ENCODE data around the gene TAS1R1. TPM values are rescaled to one million over a fixed set of nuclear protein-coding genes. Genes with fewer than 3 reads are reported as not detected.

Gene TAS1R1
- total and polyA plus RNA-seq, 2 experiments from 2014 or later: not detected

- Histone ChIP-seq H3K27me3 (replicated peaks; ENCODE audit: insufficient read depth) (no peaks in the 10 kb centered on the region), H3K9me3 (ENCODE audit: low read depth) (no peaks in the 10 kb centered on the region), H3K4me3 (no peak overlapping the region), H3K36me3 (ENCODE audit: low read depth) (peaks cover 8% of the 10 kb centered on the region), H4K20me1 (ENCODE audit: insufficient read depth) (no peaks in the 10 kb centered on the region), H2AFZ (no peak overlapping the region), H3K4me2 (ENCODE audit: unreplicated experiment) (no peak overlapping the region), H3K9me2 (ENCODE audit: insufficient read depth) (no peaks in the 10 kb centered on the region), H3K27ac (no peak overlapping the region), H3K9ac (no peak overlapping the region), H3K4me1 (ENCODE audit: insufficient read depth) (no peaks in the 10 kb centered on the region), H3K79me2 (ENCODE audit: insufficient read depth) (peaks cover 90% of the 10 kb centered on the region), H3F3A (ENCODE audit: insufficient read depth) (peaks cover 30% of the 10 kb centered on the region)
- in situ Hi-C loops (cut with MboI): no loop called here
- TF ChIP-seq EZH2 (IDR thresholded peaks at IDR 0.05; ENCODE audit: insufficient read depth, poor library complexity, severe bottlenecking): no peak
- TF ChIP-seq EZH2phosphoT487 (IDR thresholded peaks at IDR 0.05; ENCODE audit: insufficient read depth, low read depth): no peak
- WGBS, 2 experiments (ENCODE audit: low coverage in 1 of 2, low lambda C conversion rate in 2 of 2, missing lambda C conversion rate in 2 of 2): 87 to 89% methylated on average over 10 of the region's 10 CpGs
- no peak for DNase-seq
Observed at GRCh38 chr1:6622396-6623152, 67.5 kb downstream of the TAS1R1 start.

- Histone ChIP-seq H3K4me1 (ENCODE audit: insufficient read depth) (no peaks in the 10 kb centered on the region), H3K79me2 (ENCODE audit: insufficient read depth) (peaks cover 90% of the 10 kb centered on the region), H3K4me3 (no peak overlapping the region), H2AFZ (no peak overlapping the region), H3K9me2 (ENCODE audit: insufficient read depth) (no peaks in the 10 kb centered on the region), H3F3A (ENCODE audit: insufficient read depth) (peaks cover 30% of the 10 kb centered on the region), H3K9me3 (ENCODE audit: low read depth) (no peaks in the 10 kb centered on the region), H3K4me2 (ENCODE audit: unreplicated experiment) (no peak overlapping the region), H3K27ac (no peak overlapping the region), H3K36me3 (ENCODE audit: low read depth) (peaks cover 8% of the 10 kb centered on the region), H3K27me3 (replicated peaks; ENCODE audit: insufficient read depth) (no peaks in the 10 kb centered on the region), H4K20me1 (ENCODE audit: insufficient read depth) (no peaks in the 10 kb centered on the region), H3K9ac (no peak overlapping the region)
- 82 to 87% methylated on average over 14 of the region's 14 CpGs for WGBS, 2 experiments (ENCODE audit: low coverage in 1 of 2, low lambda C conversion rate in 2 of 2, missing lambda C conversion rate in 2 of 2)
- TF ChIP-seq EZH2phosphoT487 (IDR thresholded peaks at IDR 0.05; ENCODE audit: insufficient read depth, low read depth) (no peak), EZH2 (IDR thresholded peaks at IDR 0.05; ENCODE audit: insufficient read depth, poor library complexity, severe bottlenecking) (no peak)
- DNase-seq: no peak
- in situ Hi-C loops (cut with MboI): no loop called here
Observed at GRCh38 chr1:6623269-6623965, 68.3 kb downstream of the TAS1R1 start.

- H3K4me2 ChIP-seq (ENCODE audit: unreplicated experiment): peak within 1 kb of the TSS; percentile 79
- no peaks in the 10 kb centered on the region for H3K9me3 ChIP-seq (ENCODE audit: low read depth)
- H3F3A ChIP-seq (ENCODE audit: insufficient read depth): peaks cover 30% of the 10 kb centered on the region
- H3K27ac ChIP-seq: peak within 1 kb of the TSS; percentile 54
- no peaks in the 10 kb centered on the region for H3K9me2 ChIP-seq (ENCODE audit: insufficient read depth)
- H4K20me1 ChIP-seq (ENCODE audit: insufficient read depth): no peaks in the 10 kb centered on the region
- peaks cover 82% of the 10 kb centered on the region for H3K79me2 ChIP-seq (ENCODE audit: insufficient read depth)
- H3K4me3 ChIP-seq: peak within 1 kb of the TSS; percentile 81
- in situ Hi-C loops (cut with MboI): no loop called here
- H3K9ac ChIP-seq: peak within 1 kb of the TSS; percentile 85
- peak within 1 kb of the TSS; percentile 77 for H2AFZ ChIP-seq
- no peaks in the 10 kb centered on the region for H3K4me1 ChIP-seq (ENCODE audit: insufficient read depth)
- H3K36me3 ChIP-seq (ENCODE audit: low read depth): peaks cover 7% of the 10 kb centered on the region
- DNase-seq: peak; percentile 95
- TF ChIP-seq EZH2phosphoT487 (IDR thresholded peaks at IDR 0.05; ENCODE audit: insufficient read depth, low read depth): no peak
- TF ChIP-seq EZH2 (IDR thresholded peaks at IDR 0.05; ENCODE audit: insufficient read depth, poor library complexity, severe bottlenecking): no peak
- no peaks in the 10 kb centered on the region for H3K27me3 ChIP-seq (replicated peaks; ENCODE audit: insufficient read depth)
- 3 to 6% methylated on average over 39 to 73 of the region's 73 CpGs for WGBS, 2 experiments (ENCODE audit: low coverage in 1 of 2, low lambda C conversion rate in 2 of 2, missing lambda C conversion rate in 2 of 2)
Observed at GRCh38 chr1:6624710-6625583, 69.8 kb downstream of the TAS1R1 start, which contains the start of gene THAP3. Gene THAP3, plus strand, starts transcription at chr1:6624868. Its CDS starts 351 bp downstream, at chr1:6625219.

- H3K9me3 ChIP-seq (ENCODE audit: low read depth): no peaks in the 10 kb centered on the region
- in situ Hi-C loops (cut with MboI): no loop called here
- 0 out of 2 replicates have a peak, but pooled peaks cover under 1% of the 10 kb centered on the region for H3K36me3 ChIP-seq (ENCODE audit: low read depth)
- peak; percentile 86 for DNase-seq
- H3K4me1 ChIP-seq (ENCODE audit: insufficient read depth): no peaks in the 10 kb centered on the region
- peak overlapping the region; percentile 54 for H3K27ac ChIP-seq
- H3K4me3 ChIP-seq: peak overlapping the region; percentile 81
- peak overlapping the region; percentile 85 for H3K9ac ChIP-seq
- 2% methylated on average over 28 to 30 of the region's 32 CpGs for WGBS, 2 experiments (ENCODE audit: low coverage in 1 of 2, low lambda C conversion rate in 2 of 2, missing lambda C conversion rate in 2 of 2)
- H3K9me2 ChIP-seq (ENCODE audit: insufficient read depth): no peaks in the 10 kb centered on the region
- H3K4me2 ChIP-seq (ENCODE audit: unreplicated experiment): peak overlapping the region; percentile 79
- H4K20me1 ChIP-seq (ENCODE audit: insufficient read depth): no peaks in the 10 kb centered on the region
- H3F3A ChIP-seq (ENCODE audit: insufficient read depth): peaks cover 30% of the 10 kb centered on the region
- H2AFZ ChIP-seq: peak overlapping the region; percentile 77
- H3K27me3 ChIP-seq (replicated peaks; ENCODE audit: insufficient read depth): no peaks in the 10 kb centered on the region
- TF ChIP-seq EZH2 (IDR thresholded peaks at IDR 0.05; ENCODE audit: insufficient read depth, poor library complexity, severe bottlenecking) (no peak), EZH2phosphoT487 (IDR thresholded peaks at IDR 0.05; ENCODE audit: insufficient read depth, low read depth) (no peak)
- H3K79me2 ChIP-seq (ENCODE audit: insufficient read depth): peaks cover 75% of the 10 kb centered on the region
Observed at GRCh38 chr1:6625584-6626149, 70.6 kb downstream of the TAS1R1 start.
